HepG2 (cell line): Measurements from ENCODE around the gene MCTS1. TPM values are rescaled to one million over a fixed set of nuclear protein-coding genes. Genes with fewer than 3 reads are reported as not detected.

ENCODE experiments used
- ATF7 ChIP-seq, 2 experiments: fragments of 450-650 bp in 1 of 2; sonication (generic) in 1 of 2; formaldehyde crosslinking in 1 of 2; IDR thresholded peaks; 2 replicates each; pipeline versions ENCODE4 v1.4.0 to v1.6.1; 2016 to 2020; ENCODE audit warnings: antibody characterized with exemption in 1 of 2, mild to moderate bottlenecking in 1 of 2, missing genetic modification reagents in 1 of 2
- DZIP1 ChIP-seq: sonication (generic); formaldehyde crosslinking; IDR thresholded peaks from 2 replicates; pipeline ENCODE4 v1.5.0; 2020; ENCODE audit warnings: mild to moderate bottlenecking, missing genetic modification reagents
- GMEB1 ChIP-seq: sonication (generic); formaldehyde crosslinking; IDR thresholded peaks from 2 replicates; pipeline ENCODE4 v1.5.1; 2020; ENCODE audit warnings: missing genetic modification reagents, mild to moderate bottlenecking, borderline replicate concordance
- GZF1 ChIP-seq: sonication (generic); formaldehyde crosslinking; IDR thresholded peaks from 2 replicates; pipeline ENCODE4 v1.5.1; 2020; ENCODE audit warnings: mild to moderate bottlenecking, missing genetic modification reagents
- HOXA9 ChIP-seq: sonication (generic); formaldehyde crosslinking; IDR thresholded peaks from 2 replicates; pipeline ENCODE4 v1.8.1; 2022; ENCODE audit warnings: missing genetic modification reagents, mild to moderate bottlenecking, moderate library complexity, borderline replicate concordance
- PHF21A ChIP-seq: sonication (generic); formaldehyde crosslinking; IDR thresholded peaks from 2 replicates; pipeline ENCODE4 v1.5.0; 2020; ENCODE audit warnings: mild to moderate bottlenecking, missing genetic modification reagents
- PHF8 ChIP-seq: sonication (generic); formaldehyde crosslinking; IDR thresholded peaks from 2 replicates; pipeline ENCODE4 v1.5.0; 2020; ENCODE audit warnings: missing genetic modification reagents
- RELA ChIP-seq: sonication (generic); formaldehyde crosslinking; IDR thresholded peaks from 2 replicates; pipeline ENCODE4 v1.4.0; 2020; ENCODE audit warnings: missing genetic modification reagents
- TAF1 ChIP-seq: sonication (generic); formaldehyde crosslinking; IDR thresholded peaks from 2 replicates; pipeline ENCODE4 v1.4.0; 2020; ENCODE audit warnings: missing genetic modification reagents
- ZBTB43 ChIP-seq: sonication (generic); formaldehyde crosslinking; conservative IDR thresholded peaks from 2 replicates; pipeline ENCODE4 v1.4.0; 2020; ENCODE audit warnings: missing genetic modification reagents
- ZBTB7B ChIP-seq: sonication (generic); formaldehyde crosslinking; IDR thresholded peaks from 2 replicates; pipeline ENCODE4 v1.4.0; 2020; ENCODE audit warnings: missing genetic modification reagents
- ZFAT ChIP-seq: sonication (generic); formaldehyde crosslinking; conservative IDR thresholded peaks from 2 replicates; pipeline ENCODE4 v1.8.1; 2023; ENCODE audit warnings: missing genetic modification reagents, inconsistent platforms
- ZFP82 ChIP-seq: sonication (generic); formaldehyde crosslinking; IDR thresholded peaks from 2 replicates; pipeline ENCODE4 v1.5.1; 2020; ENCODE audit warnings: mild to moderate bottlenecking, missing genetic modification reagents, borderline replicate concordance
- ZFP90 ChIP-seq: sonication (generic); formaldehyde crosslinking; IDR thresholded peaks from 2 replicates; pipeline ENCODE4 v1.8.0; 2022; ENCODE audit warnings: missing genetic modification reagents, mild to moderate bottlenecking, inconsistent platforms, borderline replicate concordance
- ZNF432 ChIP-seq: sonication (generic); formaldehyde crosslinking; IDR thresholded peaks from 2 replicates; pipeline ENCODE4 v1.5.0; 2020; ENCODE audit warnings: missing genetic modification reagents, mild to moderate bottlenecking, borderline replicate concordance
- ZNF556 ChIP-seq: sonication (generic); formaldehyde crosslinking; IDR thresholded peaks from 2 replicates; pipeline ENCODE4 v1.4.0; 2020; ENCODE audit warnings: mild to moderate bottlenecking, missing genetic modification reagents, borderline replicate concordance
- ZNF589 ChIP-seq: sonication (generic); formaldehyde crosslinking; conservative IDR thresholded peaks from 2 replicates; pipeline ENCODE4 v1.8.0; 2022; ENCODE audit warnings: mild to moderate bottlenecking, moderate library complexity, missing genetic modification reagents
- ZNF678 ChIP-seq: sonication (generic); formaldehyde crosslinking; IDR thresholded peaks from 2 replicates; pipeline ENCODE4 v1.4.0; 2020; ENCODE audit warnings: mild to moderate bottlenecking, missing genetic modification reagents
- ZNF720 ChIP-seq: sonication (generic); formaldehyde crosslinking; IDR thresholded peaks from 2 replicates; pipeline ENCODE4 v1.4.0; 2020; ENCODE audit warnings: missing genetic modification reagents
- ZNF749 ChIP-seq: sonication (generic); formaldehyde crosslinking; IDR thresholded peaks from 2 replicates; pipeline ENCODE4 v1.8.0; 2022; ENCODE audit warnings: mild to moderate bottlenecking, missing genetic modification reagents, moderate library complexity, borderline replicate concordance
- ZNF784 ChIP-seq: sonication (generic); formaldehyde crosslinking; IDR thresholded peaks from 2 replicates; pipeline ENCODE4 v1.5.1; 2020; ENCODE audit warnings: missing genetic modification reagents, mild to moderate bottlenecking, borderline replicate concordance
- polyA plus RNA-seq, 8 experiments: library from polyadenylated mRNA; depleted of rRNA in 3 of 8; stranded (reverse) in 7 of 8; unstranded in 1 of 8; fragments of >200 nt; fragmentation: Illumina TruSeq in 4 of 8; extraction: Trizol in 4 of 8; gene quantifications; 2 replicates each; pipeline versions ENCODE4 v1.2.1 to v1.2.3, GENCODE V29; 2011 to 2016; ENCODE audit warnings: low read depth in 4 of 8, missing spikeins in 1 of 8, mixed read lengths in 1 of 8; ENCODE audit not compliant: insufficient read depth in 1 of 8
- total RNA-seq, 5 experiments: library from RNA; depleted of rRNA; stranded (reverse); fragments of >200 nt; fragmentation: Illumina TruSeq; extraction: Trizol; gene quantifications; 2 replicates each; pipeline ENCODE4 v1.2.3, GENCODE V29; 2016; ENCODE audit warnings: low read depth in 1 of 5

Gene MCTS1
- total and polyA plus RNA-seq, 2 of the 13 experiments (the other 11 are each of a cell fraction or from before 2014, with no cell fraction given): 30.1 to 59.0 TPM

GRCh38 chrX:120629667-120630537, 26.0 kb downstream of the MCTS1 start, which contains the start of gene C1GALT1C1 (continued):
- TF ChIP-seq ZFAT (CRISPR knock-in tag) (no peak), ZNF589 (no peak), ZNF720 (CRISPR knock-in tag) (no peak), DZIP1 (CRISPR knock-in tag) (no peak), ZNF432 (CRISPR knock-in tag) (no peak), ZNF556 (CRISPR knock-in tag) (peak; percentile 19; the same call in 1 of the 2 replicates), GZF1 (no peak), PHF8 (CRISPR knock-in tag) (peak; percentile 77), ZBTB43 (CRISPR knock-in tag) (no peak), ZBTB7B (CRISPR knock-in tag) (peak; percentile 57; the same call in 1 of the 2 replicates), RELA (CRISPR knock-in tag) (no peak), ZNF678 (CRISPR knock-in tag) (no peak), ZFP82 (no peak), PHF21A (CRISPR knock-in tag) (peak; percentile 82; the same call in 1 of the 2 replicates), TAF1 (CRISPR knock-in tag) (peak; percentile 29; the same call in 1 of the 2 replicates), ATF7 (IDR thresholded peaks at IDR 0.05) (no peak), ATF7 (CRISPR knock-in tag; IDR thresholded peaks at IDR 0.05) (no peak), ZNF749 (CRISPR knock-in tag) (no peak), ZNF784 (CRISPR knock-in tag) (no peak), HOXA9 (CRISPR knock-in tag) (no peak), ZFP90 (CRISPR knock-in tag) (no peak), GMEB1 (CRISPR knock-in tag) (peak; percentile 94)
